ENCODE results near the gene CD3G. TPM values are rescaled to one million over a fixed set of nuclear protein-coding genes. Genes with fewer than 3 reads are reported as not detected.
"Not testable (repeated sequence)": the region's sequence is repeated elsewhere in the genome, so short reads cannot be mapped to it uniquely, and the experiment has no call there.

CD3G gene
- total RNA-seq, 1 experiment from 2014 or later, result not detected

DNA sequence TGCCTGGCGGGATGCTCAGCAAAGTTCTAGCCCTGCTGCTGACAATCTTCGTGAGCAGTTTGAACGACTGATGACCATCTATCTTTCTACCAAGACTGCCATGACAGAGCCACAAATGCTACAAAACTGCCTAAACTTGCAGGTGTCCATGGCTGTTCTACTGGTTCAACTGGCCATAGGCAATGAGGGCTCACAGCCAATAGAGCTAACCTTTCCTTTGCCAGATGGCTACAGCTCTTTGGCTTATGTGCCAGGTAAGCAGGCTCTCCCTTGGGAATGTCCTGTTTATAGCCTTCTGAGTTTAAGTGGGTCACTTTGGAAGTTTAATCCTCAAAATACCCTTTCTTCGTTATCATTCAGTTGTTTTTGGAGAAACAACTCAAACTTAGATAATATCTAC is 35.4 kb downstream of the CD3G start:
- DNase-seq (ENCODE audit: low read depth), result no peak

GRCh38 chr11:118380571-118380970 is 36.4 kb downstream of the CD3G start:
- no peak for DNase-seq (ENCODE audit: low read depth)

GRCh38 chr11:118382954-118383353 is 38.8 kb downstream of the CD3G start:
- no peak for DNase-seq (ENCODE audit: low read depth)

GRCh38 chr11:118383657-118384056 is 39.5 kb downstream of the CD3G start:
- no peak for DNase-seq (ENCODE audit: low read depth)

- no peak for DNase-seq (ENCODE audit: low read depth)
Measured at GRCh38 chr11:118396097-118396501, 52.0 kb downstream of the CD3G start.

- DNase-seq (ENCODE audit: low read depth), result no peak
Measured at GRCh38 chr11:118397448-118397847, 53.3 kb downstream of the CD3G start.

GRCh38 chr11:118398791-118399559 is 54.8 kb downstream of the CD3G start:
- DNase-seq (ENCODE audit: low read depth), result no peak

- DNase-seq (ENCODE audit: low read depth), result peak; percentile 87
Measured at GRCh38 chr11:118401151-118401879, 57.2 kb downstream of the CD3G start, which contains the start of gene ATP5MG. TSS of gene ATP5MG (plus strand) at chr11:118401606. CDS start at chr11:118401666, 60 bp downstream.

DNA sequence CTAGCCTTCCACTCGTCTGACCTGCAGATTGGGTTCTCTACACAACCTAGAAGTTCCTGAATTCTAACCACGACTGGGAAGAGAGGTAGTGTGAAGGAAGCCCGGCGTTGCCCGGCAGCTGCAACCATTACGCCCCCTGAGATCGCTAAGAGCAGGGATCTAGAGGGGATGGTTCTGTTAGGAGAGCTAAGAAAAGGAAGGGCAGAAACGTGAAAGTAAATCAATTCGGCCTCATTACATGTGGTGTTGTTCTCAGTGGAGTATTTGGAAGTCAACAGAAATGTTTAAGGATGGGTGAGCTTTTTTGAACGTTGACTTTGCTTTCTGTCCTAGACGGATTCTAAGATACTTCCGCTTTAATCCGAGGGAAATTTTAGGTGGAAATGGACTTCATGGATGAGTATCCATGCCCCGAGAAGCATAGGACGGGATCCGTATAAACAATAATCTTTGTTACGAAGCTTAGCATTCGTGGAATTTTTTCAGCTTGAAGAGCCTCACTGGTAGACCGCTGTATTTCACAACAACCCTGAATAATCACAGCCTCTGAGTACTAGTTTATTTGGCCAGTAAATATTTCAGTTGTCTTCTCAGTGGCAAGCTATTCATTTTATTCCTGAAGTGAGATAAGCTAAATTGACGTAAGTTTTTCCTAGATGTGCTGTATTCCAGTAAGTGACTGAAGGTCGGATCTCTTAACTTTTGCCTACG is 57.9 kb downstream of the CD3G start:
- peak; percentile 42 for DNase-seq (ENCODE audit: low read depth)

GRCh38 chr11:118402594-118402993 is 58.5 kb downstream of the CD3G start:
- not testable (repeated sequence) for DNase-seq (ENCODE audit: low read depth)

Other genes starting within 250 kb of the CD3G start
- gene SCN4B, start 191.5 kb upstream of the CD3G start, total RNA-seq (2014; rRNA removed; shearing (Covaris generic)), result 0.10 TPM in 1 of 2 replicates, not detected in the other
- gene SCN2B, start 167.7 kb upstream of the CD3G start, total RNA-seq (2014; rRNA removed; shearing (Covaris generic)), result not detected in 2 replicates
- gene JAML, start 119.3 kb upstream of the CD3G start, total RNA-seq (2014; rRNA removed; shearing (Covaris generic)), result not detected in 2 replicates
- 0.68 and 0.72 TPM in 2 replicates for gene MPZL3, start 92.0 kb upstream of the CD3G start, total RNA-seq (2014; rRNA removed; shearing (Covaris generic))
- 0.72 TPM in 1 of 2 replicates, not detected in the other for gene MPZL2, start 80.0 kb upstream of the CD3G start, total RNA-seq (2014; rRNA removed; shearing (Covaris generic))
- not detected in 2 replicates for gene CD3E, start 39.6 kb upstream of the CD3G start, total RNA-seq (2014; rRNA removed; shearing (Covaris generic))
- not detected in 2 replicates for gene CD3D, start 1.6 kb upstream of the CD3G start, total RNA-seq (2014; rRNA removed; shearing (Covaris generic))
- gene UBE4A, start 15.3 kb downstream of the CD3G start, total RNA-seq (2014; rRNA removed; shearing (Covaris generic)), result 48.6 and 60.2 TPM in 2 replicates
- 125 and 126 TPM in 2 replicates for gene ATP5MG, start 57.3 kb downstream of the CD3G start, total RNA-seq (2014; rRNA removed; shearing (Covaris generic))
- 18.0 and 21.9 TPM in 2 replicates for gene KMT2A, start 92.1 kb downstream of the CD3G start, total RNA-seq (2014; rRNA removed; shearing (Covaris generic))
- not detected in 2 replicates for gene TTC36, start 183.1 kb downstream of the CD3G start, total RNA-seq (2014; rRNA removed; shearing (Covaris generic))
- gene TMEM25, start 186.8 kb downstream of the CD3G start, total RNA-seq (2014; rRNA removed; shearing (Covaris generic)), result 0.84 and 4.2 TPM in 2 replicates
- gene IFT46, start 221.6 kb downstream of the CD3G start, total RNA-seq (2014; rRNA removed; shearing (Covaris generic)), result 55.3 and 57.9 TPM in 2 replicates
- gene ARCN1, start 228.1 kb downstream of the CD3G start, total RNA-seq (2014; rRNA removed; shearing (Covaris generic)), result 160 and 198 TPM in 2 replicates

All from RPMI7951 (cell line).